ENCODE data around the gene NOX5. TPM values are rescaled to one million over a fixed set of nuclear protein-coding genes. Genes with fewer than 3 reads are reported as not detected.

NOX5 gene
- total RNA-seq, 4 donors from 2014 or later = 0.19 to 1.5 (median 0.46) TPM

GRCh38 chr15:69090197-69090948 lies 75.9 kb downstream of the NOX5 start:
- Histone ChIP-seq H3K36me3 (no peaks in the 10 kb centered on the region), H3K4me1 (peaks cover 22 to 97% (median 27%) of the 10 kb centered on the region in 3 donors), H3K27ac (peak overlapping the region in 1 of 4 donors; percentile 32), H3K9me3 (no peaks in the 10 kb centered on the region), H3K4me3 (no peak overlapping the region), H3K27me3 (no peaks in the 10 kb centered on the region)
- 57 to 65% methylated on average over 5 of the region's 5 CpGs for WGBS, 2 donors
- no peak for DNase-seq
- TF ChIP-seq CTCF (IDR thresholded peaks at IDR 0.05) = no peak
- intact Hi-C loops (cut with DNase I) = no loop called here

DNA sequence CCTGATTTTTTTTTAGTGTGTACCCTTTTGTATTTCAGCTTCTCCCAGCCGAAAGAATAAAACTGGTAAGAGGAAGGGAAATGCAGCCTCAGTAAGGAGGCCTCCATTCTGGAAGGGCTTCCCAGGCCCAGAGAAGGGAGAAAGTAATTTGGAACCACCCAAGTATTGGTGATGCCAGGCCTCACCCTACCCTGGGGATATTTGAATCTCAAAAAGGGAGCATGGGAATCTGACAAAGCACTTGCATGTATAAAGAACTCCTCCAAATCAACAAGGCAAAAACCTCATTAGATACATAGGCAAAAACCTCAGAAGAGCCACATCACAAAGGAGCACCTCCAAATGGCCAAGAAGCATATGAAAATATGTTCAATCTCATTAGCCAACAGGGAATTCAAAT lies 77.2 kb downstream of the NOX5 start:
- TF ChIP-seq POLR2A (IDR thresholded peaks at IDR 0.05) (no peak), CTCF (IDR thresholded peaks at IDR 0.05) (no peak)
- no CpG with 5 or more reads among the region's 1 CpG for WGBS, 2 donors

DNA sequence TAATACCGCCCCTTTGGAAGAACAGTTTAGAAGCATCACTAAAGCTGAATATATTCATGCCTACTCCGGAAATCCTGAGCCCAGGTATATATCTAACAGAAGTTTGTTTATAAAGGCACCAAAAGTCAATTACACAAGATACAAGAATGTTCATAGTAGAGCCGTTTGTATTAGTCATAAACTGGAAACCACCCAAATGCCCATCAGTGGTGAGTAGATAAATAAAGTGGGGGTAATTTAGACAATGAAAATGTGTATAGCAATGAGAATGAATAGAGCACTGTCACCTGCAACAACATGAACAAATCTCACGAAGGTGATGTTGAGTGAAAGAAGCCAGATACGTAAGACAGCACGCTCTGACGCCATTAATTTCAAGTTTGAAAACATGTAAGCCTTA lies 77.7 kb downstream of the NOX5 start:
- WGBS, 2 donors = 34 to 41% methylated on average over 7 of the region's 7 CpGs
- DNase-seq = no peak
- Histone ChIP-seq H3K4me1 (peaks cover 16 to 91% (median 23%) of the 10 kb centered on the region in 3 donors), H3K9me3 (no peaks in the 10 kb centered on the region), H3K27ac (peak overlapping the region in 2 of 4 donors; percentile 55 to 61), H3K4me3 (no peak overlapping the region), H3K36me3 (no peaks in the 10 kb centered on the region), H3K27me3 (no peaks in the 10 kb centered on the region)
- TF ChIP-seq CTCF (IDR thresholded peaks at IDR 0.05) = no peak
- TF ChIP-seq POLR2A (IDR thresholded peaks at IDR 0.05) = no peak
- intact Hi-C loops (cut with DNase I) = no loop called here

More for the DNA sequence above, 77.2 kb downstream of the NOX5 start:
- H3K36me3 ChIP-seq = no peaks in the 10 kb centered on the region
- H3K4me3 ChIP-seq = no peak overlapping the region
- H3K27me3 ChIP-seq = no peaks in the 10 kb centered on the region
- H3K27ac ChIP-seq = peak overlapping the region in 2 of 4 donors; percentile 55 to 61
- H3K9me3 ChIP-seq = no peaks in the 10 kb centered on the region
- DNase-seq = no peak
- intact Hi-C loops (cut with DNase I) = no loop called here
- peaks cover 21 to 96% (median 27%) of the 10 kb centered on the region in 3 donors for H3K4me1 ChIP-seq

DNA sequence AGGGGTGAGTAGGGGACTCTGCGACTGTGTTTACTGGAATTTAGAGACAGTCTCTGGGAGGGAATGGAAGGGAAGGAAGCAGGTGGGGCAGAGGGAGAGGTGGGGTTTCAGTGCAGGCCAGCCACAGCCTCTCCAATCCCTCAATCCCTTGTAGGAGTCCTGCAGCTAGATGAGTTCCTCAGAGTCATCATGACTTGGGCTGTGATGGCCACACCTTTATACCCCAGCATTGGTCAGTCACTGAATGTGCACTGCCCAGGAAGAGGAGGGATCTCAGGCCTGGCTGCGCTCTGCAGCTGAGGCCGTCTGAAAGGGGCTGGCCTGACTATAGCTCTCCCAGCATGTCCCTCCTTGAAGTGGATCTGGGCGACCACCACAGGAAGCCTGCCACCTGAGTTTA lies 78.6 kb downstream of the NOX5 start:
- Histone ChIP-seq H3K27ac (peak overlapping the region in 1 of 4 donors; percentile 55), H3K4me1 (peaks cover 12 to 82% (median 19%) of the 10 kb centered on the region in 3 donors), H3K36me3 (no peaks in the 10 kb centered on the region), H3K27me3 (no peaks in the 10 kb centered on the region), H3K9me3 (no peaks in the 10 kb centered on the region), H3K4me3 (no peak overlapping the region)
- 56 to 62% methylated on average over 3 to 4 of the region's 4 CpGs for WGBS, 2 donors
- DNase-seq = no peak
- intact Hi-C loops (cut with DNase I) = no loop called here
- no peak for TF ChIP-seq POLR2A (IDR thresholded peaks at IDR 0.05)
- TF ChIP-seq CTCF (IDR thresholded peaks at IDR 0.05) = no peak

DNA sequence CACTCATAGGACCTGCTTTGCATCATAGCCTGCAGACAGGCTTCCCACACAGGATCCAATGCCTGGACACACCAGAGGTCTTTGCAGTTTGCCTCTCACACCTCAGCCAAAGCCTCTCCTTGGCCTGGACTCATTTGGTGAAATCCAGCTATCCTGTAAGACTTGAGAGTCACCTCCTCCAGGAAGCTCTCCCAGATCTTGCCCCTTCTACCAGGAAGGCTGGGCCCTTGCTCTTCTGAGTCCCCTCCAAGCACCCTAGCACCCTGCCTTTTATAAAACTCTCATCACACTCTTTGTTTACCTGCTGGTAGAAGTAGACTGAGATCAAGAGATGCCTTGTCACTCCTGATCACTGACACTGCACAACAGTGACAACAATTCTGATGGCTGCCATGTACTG lies 79.1 kb downstream of the NOX5 start:
- H3K27ac ChIP-seq = peak overlapping the region in 1 of 4 donors; percentile 43
- DNase-seq = no peak

More for the DNA sequence above, 79.1 kb downstream of the NOX5 start:
- TF ChIP-seq POLR2A (IDR thresholded peaks at IDR 0.05) (no peak), CTCF (IDR thresholded peaks at IDR 0.05) (no peak)
- no peaks in the 10 kb centered on the region for H3K9me3 ChIP-seq
- H3K4me1 ChIP-seq = peaks cover 12 to 77% (median 16%) of the 10 kb centered on the region in 3 donors
- no peak overlapping the region for H3K4me3 ChIP-seq
- intact Hi-C loops (cut with DNase I) = no loop called here
- H3K36me3 ChIP-seq = no peaks in the 10 kb centered on the region
- H3K27me3 ChIP-seq = no peaks in the 10 kb centered on the region

All from esophagus squamous epithelium (tissue), 5 donors.